Activated CD4-positive, alpha-beta T cell treated with anti-CD3 and anti-CD28 coated beads, Interleukin-2, amount 50 U/mL, for 16 hours (primary cell): Measurements from ENCODE around the gene MIER3.

ENCODE experiments used
- DNase-seq: peaks from one replicate; pipeline ENCODE4 v3.0.0-alpha.2; 2020

MIER3 gene

DNA sequence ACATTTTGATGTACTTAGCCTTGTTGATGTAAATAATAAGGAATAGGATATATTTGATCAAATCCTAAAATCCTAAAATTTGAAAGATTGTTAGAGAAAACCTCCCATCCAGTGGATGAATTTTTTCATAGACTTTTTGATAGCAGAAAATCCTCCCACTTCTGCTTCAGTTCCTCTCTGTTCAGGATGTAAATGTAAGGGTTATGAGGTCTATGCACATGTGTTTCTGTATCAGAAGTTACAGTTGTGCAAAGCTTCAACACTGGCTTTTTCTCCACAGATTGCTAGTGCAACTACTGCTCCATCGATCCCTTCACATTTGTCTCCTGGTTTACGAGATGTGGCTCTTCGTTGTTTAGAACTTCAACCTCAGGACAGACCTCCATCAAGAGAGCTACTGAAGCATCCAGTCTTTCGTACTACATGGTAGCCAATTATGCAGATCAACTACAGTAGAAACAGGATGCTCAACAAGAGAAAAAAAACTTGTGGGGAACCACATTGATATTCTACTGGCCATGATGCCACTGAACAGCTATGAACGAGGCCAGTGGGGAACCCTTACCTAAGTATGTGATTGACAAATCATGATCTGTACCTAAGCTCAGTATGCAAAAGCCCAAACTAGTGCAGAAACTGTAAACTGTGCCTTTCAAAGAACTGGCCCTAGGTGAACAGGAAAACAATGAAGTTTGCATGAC is 58.5 kb downstream of the MIER3 start:
- DNase-seq: no peak

DNA sequence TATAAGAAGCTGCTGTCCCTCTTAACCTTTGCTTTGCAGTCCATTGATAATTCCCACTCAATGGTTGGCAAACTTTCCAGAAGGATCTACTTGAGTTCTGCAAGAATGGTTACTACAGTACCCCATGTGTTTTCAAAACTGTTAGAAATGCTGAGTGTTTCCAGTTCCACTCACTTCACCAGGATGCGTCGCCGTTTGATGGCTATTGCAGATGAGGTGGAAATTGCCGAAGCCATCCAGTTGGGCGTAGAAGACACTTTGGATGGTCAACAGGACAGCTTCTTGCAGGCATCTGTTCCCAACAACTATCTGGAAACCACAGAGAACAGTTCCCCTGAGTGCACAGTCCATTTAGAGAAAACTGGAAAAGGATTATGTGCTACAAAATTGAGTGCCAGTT is 70.4 kb downstream of the MIER3 start:
- DNase-seq: no peak

DNA sequence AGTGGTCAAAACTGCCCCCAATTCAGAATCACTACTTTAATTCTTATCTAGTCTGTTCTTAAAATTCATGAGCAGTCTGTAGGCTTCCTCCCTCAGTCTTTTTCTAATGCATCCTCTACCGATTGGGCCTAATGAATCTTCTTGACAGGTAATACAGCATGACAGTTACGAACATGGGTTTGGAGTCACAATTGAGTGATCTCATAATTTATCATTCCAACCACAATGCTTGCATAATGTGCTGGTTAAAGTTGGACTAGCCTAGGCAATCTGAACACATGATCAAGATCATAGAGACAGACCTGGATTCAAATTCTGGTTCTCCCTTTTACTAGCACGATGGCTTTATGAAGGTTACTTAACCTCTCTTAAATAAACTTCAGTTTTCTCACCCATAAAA is 75.6 kb downstream of the MIER3 start:
- DNase-seq: no peak

DNA sequence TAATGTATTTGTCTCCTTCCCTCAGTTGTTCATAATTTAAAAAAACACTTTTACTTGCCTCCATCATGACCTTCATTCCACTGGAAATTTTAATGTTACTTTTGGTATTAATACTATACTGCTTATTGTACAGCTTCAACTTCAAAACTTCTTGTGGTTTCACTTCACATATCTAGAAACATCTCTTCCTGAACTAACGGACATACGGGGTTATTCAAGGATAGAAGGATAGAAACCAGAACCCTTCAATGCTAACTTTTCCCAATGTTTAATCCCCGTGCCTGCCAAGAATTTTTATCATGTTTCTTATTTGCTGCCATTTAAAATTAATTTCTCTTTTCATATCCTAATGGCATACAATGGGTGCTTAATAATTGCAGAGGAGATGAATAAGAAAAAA is 78.9 kb downstream of the MIER3 start:
- DNase-seq: no peak

DNA sequence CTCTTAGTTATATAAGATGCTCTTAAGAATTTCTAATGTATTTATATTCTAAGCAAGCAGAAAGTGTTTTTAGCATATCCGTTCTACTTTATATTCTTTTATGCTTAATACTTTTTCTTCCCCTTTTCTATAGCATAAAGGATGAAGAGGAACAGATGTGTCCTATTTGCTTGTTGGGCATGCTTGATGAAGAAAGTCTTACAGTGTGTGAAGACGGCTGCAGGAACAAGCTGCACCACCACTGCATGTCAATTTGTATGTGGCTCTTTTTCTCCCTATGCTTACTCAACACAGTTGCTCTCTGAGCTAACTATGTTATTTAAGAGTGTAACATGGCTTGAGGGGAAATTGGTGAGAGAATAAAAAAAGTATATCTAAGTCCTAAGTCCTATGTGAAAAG is 80.1 kb downstream of the MIER3 start:
- no peak for DNase-seq
